Tibial nerve (tissue), 4 donors: ENCODE data around the gene UBA52.

ENCODE experiments used
- CTCF ChIP-seq, 5 experiments: fragments of 200-600 bp in 3 of 5; fragments of 450-650 bp in 2 of 5; sonication (generic) in 3 of 5; IDR thresholded peaks; one replicate each; pipeline ENCODE4 v1.5.1; 2016 to 2019; ENCODE audit warnings: antibody characterized with exemption in 5 of 5, mild to moderate bottlenecking in 3 of 5, moderate library complexity in 2 of 5
- EP300 ChIP-seq, 2 donors: sonication (generic); formaldehyde crosslinking; IDR thresholded peaks; one replicate each; pipeline ENCODE4 v1.6.1; 2017; ENCODE audit warnings: antibody characterized with exemption in 2 of 2, mild to moderate bottlenecking in 1 of 2
- POLR2A ChIP-seq, 2 donors: fragments of 450-650 bp; IDR thresholded peaks; one replicate each; pipeline ENCODE4 v1.6.1; 2017; ENCODE audit warnings: antibody characterized with exemption in 2 of 2, mild to moderate bottlenecking in 2 of 2, moderate library complexity in 2 of 2

- TF ChIP-seq CTCF (IDR thresholded peaks at IDR 0.05) = no peak
- TF ChIP-seq POLR2A (IDR thresholded peaks at IDR 0.05) = no peak
- no peak for TF ChIP-seq EP300 (IDR thresholded peaks at IDR 0.05)
These were observed 30.2 kb downstream of the UBA52 start for GRCh38 chr19:18601875-18602274.
